ENCODE results near the gene GPC3.
"Not testable (repeated sequence)": the region's sequence is repeated elsewhere in the genome, so short reads cannot be mapped to it uniquely, and the experiment has no call there.

Gene GPC3

GRCh38 chrX:133527825-133528224 is 457.6 kb downstream of the GPC3 start:
- Histone ChIP-seq H3K4ac (ENCODE audit: low read depth, low read length) (no peak overlapping the region), H3K27ac (ENCODE audit: low read depth, low read length) (no peak overlapping the region), H3K18ac (ENCODE audit: low read length) (no peak overlapping the region), H3K56ac (ENCODE audit: low read length) (no peak overlapping the region), H2BK5ac (ENCODE audit: low read length) (no peak overlapping the region), H3K4me1 (ENCODE audit: control insufficient read depth, low read depth, low read length) (no peaks in the 10 kb centered on the region), H3K79me2 (ENCODE audit: control insufficient read depth, insufficient read depth, low read length) (no peaks in the 10 kb centered on the region), H3K27me3 (ENCODE audit: insufficient read depth, low read length, poor library complexity) (no peaks in the 10 kb centered on the region), H3K79me1 (ENCODE audit: low read length) (no peaks in the 10 kb centered on the region), H2BK15ac (replicated peaks; ENCODE audit: low read depth) (no peak overlapping the region), H3K23ac (ENCODE audit: low read length) (no peak overlapping the region), H4K8ac (ENCODE audit: low read depth, low read length) (no peak overlapping the region), H2AK5ac (ENCODE audit: low read length) (no peak overlapping the region), H3K36me3 (ENCODE audit: control insufficient read depth, insufficient read depth, low read length) (no peaks in the 10 kb centered on the region), H2BK120ac (ENCODE audit: low read depth, low read length) (no peak overlapping the region), H3K4me2 (ENCODE audit: low read length) (no peak overlapping the region), H3K9ac (ENCODE audit: low read length) (no peak overlapping the region), H4K5ac (ENCODE audit: low read length) (no peak overlapping the region), H3K4me3 (ENCODE audit: low read length) (no peak overlapping the region)
- no CpG with 5 or more reads among the region's 4 CpGs for WGBS (ENCODE audit: extremely low coverage, insufficient coverage, low lambda C conversion rate)
- no peak for DNase-seq

- no peak overlapping the region for H4K8ac ChIP-seq (ENCODE audit: low read depth, low read length)
- no peaks in the 10 kb centered on the region for H3K79me1 ChIP-seq (ENCODE audit: low read length)
- H3K56ac ChIP-seq (ENCODE audit: low read length) = no peak overlapping the region
- no peaks in the 10 kb centered on the region for H3K79me2 ChIP-seq (ENCODE audit: control insufficient read depth, insufficient read depth, low read length)
- no peak overlapping the region for H2BK5ac ChIP-seq (ENCODE audit: low read length)
- no peak overlapping the region for H3K9ac ChIP-seq (ENCODE audit: low read length)
- H3K27ac ChIP-seq (ENCODE audit: low read depth, low read length) = no peak overlapping the region
- no peak overlapping the region for H3K4me2 ChIP-seq (ENCODE audit: low read length)
- H3K4ac ChIP-seq (ENCODE audit: low read depth, low read length) = no peak overlapping the region
- no peak overlapping the region for H2AK5ac ChIP-seq (ENCODE audit: low read length)
- no peak for DNase-seq
- H4K5ac ChIP-seq (ENCODE audit: low read length) = no peak overlapping the region
- no peak overlapping the region for H3K4me3 ChIP-seq (ENCODE audit: low read length)
- no CpG with 5 or more reads among the region's 3 CpGs for WGBS (ENCODE audit: extremely low coverage, insufficient coverage, low lambda C conversion rate)
- no peaks in the 10 kb centered on the region for H3K4me1 ChIP-seq (ENCODE audit: control insufficient read depth, low read depth, low read length)
- H2BK120ac ChIP-seq (ENCODE audit: low read depth, low read length) = no peak overlapping the region
- no peak overlapping the region for H2BK15ac ChIP-seq (replicated peaks; ENCODE audit: low read depth)
- H3K27me3 ChIP-seq (ENCODE audit: insufficient read depth, low read length, poor library complexity) = no peaks in the 10 kb centered on the region
- no peaks in the 10 kb centered on the region for H3K36me3 ChIP-seq (ENCODE audit: control insufficient read depth, insufficient read depth, low read length)
- H3K23ac ChIP-seq (ENCODE audit: low read length) = no peak overlapping the region
- H3K18ac ChIP-seq (ENCODE audit: low read length) = no peak overlapping the region
Measured at GRCh38 chrX:133527415-133527814, 458.0 kb downstream of the GPC3 start.

- H3K18ac ChIP-seq (ENCODE audit: low read length); H2BK120ac ChIP-seq (ENCODE audit: low read depth, low read length); H3K4ac ChIP-seq (ENCODE audit: low read depth, low read length); H3K4me1 ChIP-seq (ENCODE audit: control insufficient read depth, low read depth, low read length); H3K4me3 ChIP-seq (ENCODE audit: low read length); H3K27me3 ChIP-seq (ENCODE audit: insufficient read depth, low read length, poor library complexity); DNase-seq; H2BK5ac ChIP-seq (ENCODE audit: low read length); H3K9ac ChIP-seq (ENCODE audit: low read length); H3K36me3 ChIP-seq (ENCODE audit: control insufficient read depth, insufficient read depth, low read length); H3K27ac ChIP-seq (ENCODE audit: low read depth, low read length); H3K79me1 ChIP-seq (ENCODE audit: low read length); H4K8ac ChIP-seq (ENCODE audit: low read depth, low read length); H3K56ac ChIP-seq (ENCODE audit: low read length); H2AK5ac ChIP-seq (ENCODE audit: low read length); H3K4me2 ChIP-seq (ENCODE audit: low read length); H3K79me2 ChIP-seq (ENCODE audit: control insufficient read depth, insufficient read depth, low read length); H3K23ac ChIP-seq (ENCODE audit: low read length); H2BK15ac ChIP-seq (replicated peaks; ENCODE audit: low read depth); H4K5ac ChIP-seq (ENCODE audit: low read length): not testable (repeated sequence)
- WGBS (ENCODE audit: extremely low coverage, insufficient coverage, low lambda C conversion rate) = no CpG with 5 or more reads among the region's 3 CpGs
Measured at GRCh38 chrX:133526773-133527172, 458.6 kb downstream of the GPC3 start.

DNA sequence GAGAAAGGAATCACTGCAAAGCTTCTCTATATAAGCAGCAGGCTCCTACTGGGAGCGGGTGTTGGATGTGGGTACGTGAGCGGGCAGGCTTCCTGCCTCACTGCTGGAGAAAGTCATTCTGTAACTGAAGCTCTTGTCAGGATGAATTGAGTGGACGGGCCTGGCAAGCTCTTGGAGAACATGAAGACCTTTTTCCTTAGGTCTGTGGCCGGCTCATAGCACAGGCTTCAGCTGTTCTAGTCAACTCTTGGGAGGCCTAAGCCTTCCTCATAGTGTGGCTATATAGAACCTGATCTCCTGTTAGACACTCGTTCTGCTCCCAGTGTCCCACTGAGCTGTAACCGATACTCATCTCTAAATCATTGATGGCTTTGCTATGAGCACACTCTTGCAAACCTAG is 461.9 kb downstream of the GPC3 start:
- DNase-seq = no peak
- Histone ChIP-seq H3K36me3 (ENCODE audit: control insufficient read depth, insufficient read depth, low read length) (no peaks in the 10 kb centered on the region), H3K56ac (ENCODE audit: low read length) (no peak overlapping the region), H2AK5ac (ENCODE audit: low read length) (no peak overlapping the region), H3K4ac (ENCODE audit: low read depth, low read length) (no peak overlapping the region), H3K4me1 (ENCODE audit: control insufficient read depth, low read depth, low read length) (no peaks in the 10 kb centered on the region), H3K27me3 (ENCODE audit: insufficient read depth, low read length, poor library complexity) (no peaks in the 10 kb centered on the region), H2BK120ac (ENCODE audit: low read depth, low read length) (no peak overlapping the region), H3K4me2 (ENCODE audit: low read length) (no peak overlapping the region), H3K23ac (ENCODE audit: low read length) (no peak overlapping the region), H3K4me3 (ENCODE audit: low read length) (no peak overlapping the region), H3K9ac (ENCODE audit: low read length) (no peak overlapping the region), H2BK5ac (ENCODE audit: low read length) (no peak overlapping the region), H4K5ac (ENCODE audit: low read length) (no peak overlapping the region), H3K27ac (ENCODE audit: low read depth, low read length) (no peak overlapping the region), H3K18ac (ENCODE audit: low read length) (no peak overlapping the region), H4K8ac (ENCODE audit: low read depth, low read length) (no peak overlapping the region), H3K79me1 (ENCODE audit: low read length) (no peaks in the 10 kb centered on the region), H3K79me2 (ENCODE audit: control insufficient read depth, insufficient read depth, low read length) (no peaks in the 10 kb centered on the region), H2BK15ac (replicated peaks; ENCODE audit: low read depth) (no peak overlapping the region)
- WGBS (ENCODE audit: extremely low coverage, insufficient coverage, low lambda C conversion rate) = no CpG with 5 or more reads among the region's 7 CpGs

- Histone ChIP-seq H3K36me3 (ENCODE audit: control insufficient read depth, insufficient read depth, low read length) (no peaks in the 10 kb centered on the region), H3K4me3 (ENCODE audit: low read length) (no peak overlapping the region), H3K4me2 (ENCODE audit: low read length) (no peak overlapping the region), H4K8ac (ENCODE audit: low read depth, low read length) (no peak overlapping the region), H3K4ac (ENCODE audit: low read depth, low read length) (no peak overlapping the region), H3K4me1 (ENCODE audit: control insufficient read depth, low read depth, low read length) (no peaks in the 10 kb centered on the region), H4K5ac (ENCODE audit: low read length) (no peak overlapping the region), H3K9ac (ENCODE audit: low read length) (no peak overlapping the region), H3K23ac (ENCODE audit: low read length) (no peak overlapping the region), H3K27ac (ENCODE audit: low read depth, low read length) (no peak overlapping the region), H2BK15ac (replicated peaks; ENCODE audit: low read depth) (no peak overlapping the region), H3K18ac (ENCODE audit: low read length) (no peak overlapping the region), H3K79me2 (ENCODE audit: control insufficient read depth, insufficient read depth, low read length) (no peaks in the 10 kb centered on the region), H3K56ac (ENCODE audit: low read length) (no peak overlapping the region), H2BK5ac (ENCODE audit: low read length) (no peak overlapping the region), H3K79me1 (ENCODE audit: low read length) (no peaks in the 10 kb centered on the region), H3K27me3 (ENCODE audit: insufficient read depth, low read length, poor library complexity) (no peaks in the 10 kb centered on the region), H2BK120ac (ENCODE audit: low read depth, low read length) (no peak overlapping the region), H2AK5ac (ENCODE audit: low read length) (no peak overlapping the region)
- DNase-seq = no peak
- WGBS (ENCODE audit: extremely low coverage, insufficient coverage, low lambda C conversion rate) = no CpG with 5 or more reads among the region's 5 CpGs
Measured at GRCh38 chrX:133523081-133523487, 462.3 kb downstream of the GPC3 start.

- no peak overlapping the region for H4K8ac ChIP-seq (ENCODE audit: low read depth, low read length)
- no peak overlapping the region for H3K9ac ChIP-seq (ENCODE audit: low read length)
- no peak overlapping the region for H2AK5ac ChIP-seq (ENCODE audit: low read length)
- no peaks in the 10 kb centered on the region for H3K79me1 ChIP-seq (ENCODE audit: low read length)
- no peak overlapping the region for H3K56ac ChIP-seq (ENCODE audit: low read length)
- DNase-seq = no peak
- H3K27me3 ChIP-seq (ENCODE audit: insufficient read depth, low read length, poor library complexity) = no peaks in the 10 kb centered on the region
- no peaks in the 10 kb centered on the region for H3K36me3 ChIP-seq (ENCODE audit: control insufficient read depth, insufficient read depth, low read length)
- no peak overlapping the region for H3K4me3 ChIP-seq (ENCODE audit: low read length)
- no peaks in the 10 kb centered on the region for H3K79me2 ChIP-seq (ENCODE audit: control insufficient read depth, insufficient read depth, low read length)
- H2BK120ac ChIP-seq (ENCODE audit: low read depth, low read length) = no peak overlapping the region
- H2BK5ac ChIP-seq (ENCODE audit: low read length) = no peak overlapping the region
- no CpG with 5 or more reads among the region's 3 CpGs for WGBS (ENCODE audit: extremely low coverage, insufficient coverage, low lambda C conversion rate)
- H2BK15ac ChIP-seq (replicated peaks; ENCODE audit: low read depth) = no peak overlapping the region
- H4K5ac ChIP-seq (ENCODE audit: low read length) = no peak overlapping the region
- H3K18ac ChIP-seq (ENCODE audit: low read length) = no peak overlapping the region
- H3K4me1 ChIP-seq (ENCODE audit: control insufficient read depth, low read depth, low read length) = no peaks in the 10 kb centered on the region
- H3K23ac ChIP-seq (ENCODE audit: low read length) = no peak overlapping the region
- no peak overlapping the region for H3K27ac ChIP-seq (ENCODE audit: low read depth, low read length)
- H3K4me2 ChIP-seq (ENCODE audit: low read length) = no peak overlapping the region
- H3K4ac ChIP-seq (ENCODE audit: low read depth, low read length) = no peak overlapping the region
Measured at GRCh38 chrX:133516686-133517085, 468.7 kb downstream of the GPC3 start.

Measured in mesendoderm (in vitro differentiated cells).